ENCODE results near the gene SORCS2.

DNA sequence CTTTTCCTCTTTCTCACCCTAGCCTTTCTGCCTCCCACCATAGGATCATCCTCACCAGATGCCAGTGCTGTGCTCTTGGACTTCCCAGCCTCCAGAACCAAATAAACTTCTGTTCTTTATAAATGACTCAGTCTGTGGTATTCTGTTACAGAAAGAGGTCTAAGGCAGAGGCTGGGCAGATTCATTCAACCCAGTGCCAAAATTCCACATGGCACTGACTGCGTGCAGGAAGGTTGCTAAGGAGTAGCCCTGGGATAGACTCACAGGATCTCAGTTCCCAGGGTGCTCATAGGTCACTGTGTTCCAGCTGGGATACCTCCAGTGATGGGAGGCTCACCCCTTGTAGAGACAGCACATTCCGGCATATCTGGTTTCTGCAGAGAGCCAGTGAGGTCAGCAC is 22.0 kb downstream of the SORCS2 start:
- TF ChIP-seq, protein P1, sequence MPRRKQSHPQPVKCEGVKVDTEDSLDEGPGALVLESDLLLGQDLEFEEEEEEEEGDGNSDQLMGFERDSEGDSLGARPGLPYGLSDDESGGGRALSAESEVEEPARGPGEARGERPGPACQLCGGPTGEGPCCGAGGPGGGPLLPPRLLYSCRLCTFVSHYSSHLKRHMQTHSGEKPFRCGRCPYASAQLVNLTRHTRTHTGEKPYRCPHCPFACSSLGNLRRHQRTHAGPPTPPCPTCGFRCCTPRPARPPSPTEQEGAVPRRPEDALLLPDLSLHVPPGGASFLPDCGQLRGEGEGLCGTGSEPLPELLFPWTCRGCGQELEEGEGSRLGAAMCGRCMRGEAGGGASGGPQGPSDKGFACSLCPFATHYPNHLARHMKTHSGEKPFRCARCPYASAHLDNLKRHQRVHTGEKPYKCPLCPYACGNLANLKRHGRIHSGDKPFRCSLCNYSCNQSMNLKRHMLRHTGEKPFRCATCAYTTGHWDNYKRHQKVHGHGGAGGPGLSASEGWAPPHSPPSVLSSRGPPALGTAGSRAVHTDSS (CRISPR knock-in tag; conservative IDR thresholded peaks at IDR 0.05) = no peak
- TF ChIP-seq, protein P2, sequence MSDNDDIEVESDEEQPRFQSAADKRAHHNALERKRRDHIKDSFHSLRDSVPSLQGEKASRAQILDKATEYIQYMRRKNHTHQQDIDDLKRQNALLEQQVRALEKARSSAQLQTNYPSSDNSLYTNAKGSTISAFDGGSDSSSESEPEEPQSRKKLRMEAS (IDR thresholded peaks at IDR 0.05) = no peak
- TF ChIP-seq, protein P3, sequence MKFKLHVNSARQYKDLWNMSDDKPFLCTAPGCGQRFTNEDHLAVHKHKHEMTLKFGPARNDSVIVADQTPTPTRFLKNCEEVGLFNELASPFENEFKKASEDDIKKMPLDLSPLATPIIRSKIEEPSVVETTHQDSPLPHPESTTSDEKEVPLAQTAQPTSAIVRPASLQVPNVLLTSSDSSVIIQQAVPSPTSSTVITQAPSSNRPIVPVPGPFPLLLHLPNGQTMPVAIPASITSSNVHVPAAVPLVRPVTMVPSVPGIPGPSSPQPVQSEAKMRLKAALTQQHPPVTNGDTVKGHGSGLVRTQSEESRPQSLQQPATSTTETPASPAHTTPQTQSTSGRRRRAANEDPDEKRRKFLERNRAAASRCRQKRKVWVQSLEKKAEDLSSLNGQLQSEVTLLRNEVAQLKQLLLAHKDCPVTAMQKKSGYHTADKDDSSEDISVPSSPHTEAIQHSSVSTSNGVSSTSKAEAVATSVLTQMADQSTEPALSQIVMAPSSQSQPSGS (CRISPR knock-in tag; IDR thresholded peaks at IDR 0.05) = no peak
- TF ChIP-seq, protein P4, sequence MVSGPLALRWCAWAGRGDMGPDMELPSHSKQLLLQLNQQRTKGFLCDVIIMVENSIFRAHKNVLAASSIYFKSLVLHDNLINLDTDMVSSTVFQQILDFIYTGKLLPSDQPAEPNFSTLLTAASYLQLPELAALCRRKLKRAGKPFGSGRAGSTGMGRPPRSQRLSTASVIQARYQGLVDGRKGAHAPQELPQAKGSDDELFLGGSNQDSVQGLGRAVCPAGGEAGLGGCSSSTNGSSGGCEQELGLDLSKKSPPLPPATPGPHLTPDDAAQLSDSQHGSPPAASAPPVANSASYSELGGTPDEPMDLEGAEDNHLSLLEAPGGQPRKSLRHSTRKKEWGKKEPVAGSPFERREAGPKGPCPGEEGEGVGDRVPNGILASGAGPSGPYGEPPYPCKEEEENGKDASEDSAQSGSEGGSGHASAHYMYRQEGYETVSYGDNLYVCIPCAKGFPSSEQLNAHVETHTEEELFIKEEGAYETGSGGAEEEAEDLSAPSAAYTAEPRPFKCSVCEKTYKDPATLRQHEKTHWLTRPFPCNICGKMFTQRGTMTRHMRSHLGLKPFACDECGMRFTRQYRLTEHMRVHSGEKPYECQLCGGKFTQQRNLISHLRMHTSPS (CRISPR knock-in tag; IDR thresholded peaks at IDR 0.05; ENCODE audit: low read depth) = no peak
- TF ChIP-seq RFX5 (IDR thresholded peaks at IDR 0.05; ENCODE audit: low read depth, low read length) (no peak), NFE2L2 (IDR thresholded peaks at IDR 0.05; ENCODE audit: low read length) (no peak), ASH2L (IDR thresholded peaks at IDR 0.05; ENCODE audit: insufficient read length, low read depth, low read length) (no peak), KLF6 (CRISPR knock-in tag; IDR thresholded peaks at IDR 0.05) (no peak), ARNT2 (CRISPR knock-in tag; IDR thresholded peaks at IDR 0.05; ENCODE audit: low read depth) (no peak), ZMYM4 (CRISPR knock-in tag; IDR thresholded peaks at IDR 0.05) (no peak), RAD21 (CRISPR knock-in tag; IDR thresholded peaks at IDR 0.05) (no peak)
